ENCODE results near the gene FAM193A. TPM values are rescaled to one million over a fixed set of nuclear protein-coding genes. Genes with fewer than 3 reads are reported as not detected.
"Not testable (repeated sequence)": the region's sequence is repeated elsewhere in the genome, so short reads cannot be mapped to it uniquely, and the experiment has no call there.

FAM193A gene
- total RNA-seq, 4 donors from 2014 or later = 17.1 to 51.2 (median 28.1) TPM

GRCh38 chr4:2757426-2757825, 221.0 kb downstream of the FAM193A start:
- Histone ChIP-seq H3K9me3 (no peaks in the 10 kb centered on the region), H3K27me3 (no peaks in the 10 kb centered on the region), H3K4me3 (no peak overlapping the region), H3K27ac (no peak overlapping the region), H3K36me3 (no peaks in the 10 kb centered on the region), H3K4me1 (no peaks in the 10 kb centered on the region)
- no peak for TF ChIP-seq POLR2A (IDR thresholded peaks at IDR 0.05)
- TF ChIP-seq, protein P1, sequence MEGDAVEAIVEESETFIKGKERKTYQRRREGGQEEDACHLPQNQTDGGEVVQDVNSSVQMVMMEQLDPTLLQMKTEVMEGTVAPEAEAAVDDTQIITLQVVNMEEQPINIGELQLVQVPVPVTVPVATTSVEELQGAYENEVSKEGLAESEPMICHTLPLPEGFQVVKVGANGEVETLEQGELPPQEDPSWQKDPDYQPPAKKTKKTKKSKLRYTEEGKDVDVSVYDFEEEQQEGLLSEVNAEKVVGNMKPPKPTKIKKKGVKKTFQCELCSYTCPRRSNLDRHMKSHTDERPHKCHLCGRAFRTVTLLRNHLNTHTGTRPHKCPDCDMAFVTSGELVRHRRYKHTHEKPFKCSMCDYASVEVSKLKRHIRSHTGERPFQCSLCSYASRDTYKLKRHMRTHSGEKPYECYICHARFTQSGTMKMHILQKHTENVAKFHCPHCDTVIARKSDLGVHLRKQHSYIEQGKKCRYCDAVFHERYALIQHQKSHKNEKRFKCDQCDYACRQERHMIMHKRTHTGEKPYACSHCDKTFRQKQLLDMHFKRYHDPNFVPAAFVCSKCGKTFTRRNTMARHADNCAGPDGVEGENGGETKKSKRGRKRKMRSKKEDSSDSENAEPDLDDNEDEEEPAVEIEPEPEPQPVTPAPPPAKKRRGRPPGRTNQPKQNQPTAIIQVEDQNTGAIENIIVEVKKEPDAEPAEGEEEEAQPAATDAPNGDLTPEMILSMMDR (IDR thresholded peaks at IDR 0.05) = no peak
- no peak for DNase-seq
- intact Hi-C loops (cut with DNase I; ENCODE audit: low total_unique reads) = no loop called here

- TF ChIP-seq, protein P1 (IDR thresholded peaks at IDR 0.05) = no peak
- no peak for TF ChIP-seq POLR2A (IDR thresholded peaks at IDR 0.05)
- no peak for DNase-seq
- no peaks in the 10 kb centered on the region for H3K9me3 ChIP-seq
- no peak overlapping the region for H3K27ac ChIP-seq
- H3K36me3 ChIP-seq = no peaks in the 10 kb centered on the region
- H3K4me1 ChIP-seq = no peaks in the 10 kb centered on the region
- H3K27me3 ChIP-seq = no peaks in the 10 kb centered on the region
- H3K4me3 ChIP-seq = no peak overlapping the region
- intact Hi-C loops (cut with DNase I; ENCODE audit: low total_unique reads) = no loop called here
Measured at GRCh38 chr4:2761035-2761923, 224.8 kb downstream of the FAM193A start.

- intact Hi-C loops (cut with DNase I; ENCODE audit: low total_unique reads) = no loop called here
Measured at GRCh38 chr4:2762048-2762447, 225.6 kb downstream of the FAM193A start.

DNA sequence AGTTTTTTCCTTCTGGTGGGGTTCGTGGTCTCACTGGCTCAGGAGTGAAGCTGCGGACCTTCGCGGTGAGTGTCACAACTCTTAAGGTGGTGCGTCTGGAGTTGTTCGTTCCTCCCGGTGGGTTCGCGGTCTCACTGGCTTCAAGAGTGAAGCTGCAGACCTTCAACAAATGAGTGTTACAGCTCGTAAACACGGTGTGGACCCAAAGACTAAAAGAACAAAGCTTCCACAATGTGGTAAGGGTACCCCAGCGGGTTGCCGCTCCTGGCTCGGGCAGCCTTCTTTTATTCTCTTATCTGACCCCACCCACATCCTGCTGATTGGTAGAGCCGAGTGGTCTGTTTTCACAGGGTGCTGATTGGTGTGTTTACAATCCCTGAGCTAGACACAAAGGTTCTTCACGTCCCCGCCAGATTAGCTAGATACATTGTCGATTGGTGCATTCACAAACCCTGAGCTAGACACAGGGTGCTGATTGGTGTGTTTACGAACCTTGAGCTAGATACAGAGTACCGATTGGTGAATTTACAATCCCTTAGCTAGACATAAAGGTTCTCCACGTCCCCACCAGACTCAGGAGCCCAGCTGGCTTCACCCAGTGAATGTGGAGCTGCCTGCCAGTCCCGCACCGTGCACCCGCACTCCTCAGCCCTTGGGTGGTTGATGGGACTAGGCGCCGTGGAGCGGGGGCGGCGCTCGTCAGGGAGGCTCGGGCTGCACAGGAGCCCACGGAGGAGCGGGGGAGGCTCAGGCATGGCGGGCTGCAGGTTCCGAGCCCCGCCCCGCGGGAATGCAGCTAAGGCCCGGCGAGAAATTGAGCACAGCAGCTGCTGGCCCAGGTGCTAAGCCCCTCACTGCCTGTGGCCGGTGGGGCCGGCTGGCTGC, 226.3 kb downstream of the FAM193A start:
- intact Hi-C loops (cut with DNase I; ENCODE audit: low total_unique reads); DNase-seq: not testable (repeated sequence)

More at GRCh38 chr4:2762048-2762447, 225.6 kb downstream of the FAM193A start:
- no peaks in the 10 kb centered on the region for H3K27me3 ChIP-seq
- no peak overlapping the region for H3K4me3 ChIP-seq
- H3K9me3 ChIP-seq = no peaks in the 10 kb centered on the region
- no peaks in the 10 kb centered on the region for H3K4me1 ChIP-seq
- TF ChIP-seq, protein P1 (IDR thresholded peaks at IDR 0.05) = no peak
- no peak for TF ChIP-seq POLR2A (IDR thresholded peaks at IDR 0.05)
- H3K27ac ChIP-seq = no peak overlapping the region
- DNase-seq = no peak
- H3K36me3 ChIP-seq = no peaks in the 10 kb centered on the region

GRCh38 chr4:2763511-2763967, 227.1 kb downstream of the FAM193A start:
- intact Hi-C loops (cut with DNase I; ENCODE audit: low total_unique reads) = no loop called here
- DNase-seq = no peak

More for the DNA sequence above, 226.3 kb downstream of the FAM193A start:
- not testable (repeated sequence) for H3K36me3 ChIP-seq, H3K4me1 ChIP-seq, H3K27ac ChIP-seq, H3K9me3 ChIP-seq, H3K4me3 ChIP-seq, H3K27me3 ChIP-seq

More at GRCh38 chr4:2763511-2763967, 227.1 kb downstream of the FAM193A start:
- H3K4me1 ChIP-seq = no peaks in the 10 kb centered on the region
- no peaks in the 10 kb centered on the region for H3K27me3 ChIP-seq
- no peaks in the 10 kb centered on the region for H3K36me3 ChIP-seq
- H3K4me3 ChIP-seq = peak overlapping the region; percentile 47 to 51
- H3K27ac ChIP-seq = peak overlapping the region; percentile 46 to 58
- TF ChIP-seq, protein P1 (IDR thresholded peaks at IDR 0.05) = no peak
- TF ChIP-seq POLR2A (IDR thresholded peaks at IDR 0.05) = no peak
- no peaks in the 10 kb centered on the region for H3K9me3 ChIP-seq
